A549 treated with AZD2906 at 1 μM for 4 hours (cell line): ENCODE results near the gene ARHGDIB. TPM values are rescaled to one million over a fixed set of nuclear protein-coding genes. Genes with fewer than 3 reads are reported as not detected.

ENCODE experiments used
- total RNA-seq: library from RNA; stranded (reverse); fragments of 200-300 nt; extraction: Qiagen RNA extraction; gene quantifications from 5 replicates; pipeline ENCODE4 v1.2.3, GENCODE V29; 2022

ARHGDIB gene
- 0.88 to 1.7 TPM (median 1.2 TPM) in 5 replicates for total RNA-seq

DNA sequence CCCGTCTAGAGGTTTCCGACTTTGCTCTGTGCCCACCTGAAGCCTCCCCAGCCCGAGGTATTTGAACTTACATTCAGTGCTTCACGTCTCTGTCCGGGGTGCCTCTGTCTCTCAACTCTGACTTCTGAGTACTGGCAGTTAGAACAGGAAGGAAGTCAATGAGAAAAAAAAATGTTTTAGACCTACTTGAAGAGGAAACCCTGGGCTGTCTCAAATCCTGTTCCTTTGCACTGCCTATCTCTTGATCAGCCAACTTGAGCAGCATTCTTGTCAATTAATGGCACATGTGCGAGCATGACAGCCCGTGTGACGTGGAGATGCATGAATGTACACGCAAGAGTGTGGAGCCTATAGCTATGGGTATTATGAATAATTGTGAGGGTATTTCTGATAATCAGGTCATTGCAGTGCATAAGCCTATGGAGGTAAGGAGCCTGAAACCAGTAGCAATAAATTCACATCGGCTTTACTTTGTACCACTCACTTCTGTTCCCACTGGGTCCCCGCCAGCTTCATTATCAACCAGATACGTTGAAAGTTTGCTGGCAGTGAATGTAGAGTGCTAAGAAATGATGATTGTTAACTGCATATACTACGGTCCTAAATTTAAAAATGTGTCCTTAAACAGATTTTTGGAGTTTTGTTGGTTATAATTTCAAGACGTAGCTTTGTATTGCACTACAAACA lies at the start of gene ARHGDIB:
Gene ARHGDIB, minus strand, starts transcription at position 136 of the 687 bp plus-strand sequence. CDS start 10,889 bp downstream, outside the sequence.

GRCh38 chr12:14972816-14973215 lies 11.4 kb upstream of the ARHGDIB start, which contains the start of gene PDE6H:
TSS of gene PDE6H (plus strand) at chr12:14973042. CDS start at chr12:14978013, 4,971 bp downstream.

GRCh38 chr12:14938301-14938700 lies 23.1 kb downstream of the ARHGDIB start, which contains the start of gene ERP27:
TSS of gene ERP27 (minus strand) at chr12:14938537. CDS start at chr12:14938508, 29 bp downstream.

Other genes starting within 250 kb of the ARHGDIB start
- gene WBP11, start 158.1 kb downstream of the ARHGDIB start, total RNA-seq = 41.3 to 49.4 TPM (median 43.6 TPM) in 5 replicates
- 1.7 to 2.3 TPM (median 1.7 TPM) in 5 replicates for gene C12orf60, start 157.9 kb downstream of the ARHGDIB start, total RNA-seq
- 0.02 to 0.05 TPM (median 0.05 TPM) in 3 of 5 replicates, not detected in the others for gene SMCO3, start 147.4 kb downstream of the ARHGDIB start, total RNA-seq
- 0.06 TPM in 1 of 5 replicates, not detected in the others for gene ART4, start 118.1 kb downstream of the ARHGDIB start, total RNA-seq
- 0.06 to 0.09 TPM (median 0.08 TPM) in 3 of 5 replicates, not detected in the others for gene MGP, start 75.7 kb downstream of the ARHGDIB start, total RNA-seq
- gene ERP27, start 23.1 kb downstream of the ARHGDIB start, total RNA-seq = not detected in 5 replicates
- gene PDE6H, start 11.4 kb upstream of the ARHGDIB start, total RNA-seq = not detected in 5 replicates